ENCODE data around the gene ABCA9.

DNA sequence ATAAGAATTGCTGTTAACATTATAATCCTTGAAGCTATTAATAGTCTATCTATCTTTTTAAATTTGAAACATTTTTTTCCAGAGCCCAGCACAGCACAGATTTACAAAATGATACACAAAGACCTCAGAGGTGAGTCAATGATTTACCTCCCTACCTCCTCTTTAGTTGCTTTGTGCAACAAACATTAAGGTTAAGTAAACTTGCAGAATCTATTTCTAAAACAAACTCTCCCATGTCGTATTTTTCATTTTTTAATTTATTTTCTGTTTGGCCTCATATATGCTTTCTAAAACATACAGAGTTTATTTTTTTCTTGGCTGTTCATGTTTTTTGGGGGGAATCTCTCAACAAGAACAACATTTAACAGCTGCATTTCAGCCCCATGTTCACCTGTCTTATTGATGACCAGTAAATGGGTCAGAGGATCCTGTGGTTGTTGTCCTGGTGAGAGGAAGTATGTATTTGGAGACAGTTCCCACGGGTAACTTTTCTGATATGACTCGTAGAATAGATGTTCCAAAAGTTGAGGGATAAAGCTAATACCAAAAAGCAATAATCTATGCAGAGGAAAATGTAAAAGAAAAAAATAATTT, 42.6 kb downstream of the ABCA9 start:
- no peak for TF ChIP-seq POLR2A (IDR thresholded peaks at IDR 0.05)
- TF ChIP-seq, protein P1, sequence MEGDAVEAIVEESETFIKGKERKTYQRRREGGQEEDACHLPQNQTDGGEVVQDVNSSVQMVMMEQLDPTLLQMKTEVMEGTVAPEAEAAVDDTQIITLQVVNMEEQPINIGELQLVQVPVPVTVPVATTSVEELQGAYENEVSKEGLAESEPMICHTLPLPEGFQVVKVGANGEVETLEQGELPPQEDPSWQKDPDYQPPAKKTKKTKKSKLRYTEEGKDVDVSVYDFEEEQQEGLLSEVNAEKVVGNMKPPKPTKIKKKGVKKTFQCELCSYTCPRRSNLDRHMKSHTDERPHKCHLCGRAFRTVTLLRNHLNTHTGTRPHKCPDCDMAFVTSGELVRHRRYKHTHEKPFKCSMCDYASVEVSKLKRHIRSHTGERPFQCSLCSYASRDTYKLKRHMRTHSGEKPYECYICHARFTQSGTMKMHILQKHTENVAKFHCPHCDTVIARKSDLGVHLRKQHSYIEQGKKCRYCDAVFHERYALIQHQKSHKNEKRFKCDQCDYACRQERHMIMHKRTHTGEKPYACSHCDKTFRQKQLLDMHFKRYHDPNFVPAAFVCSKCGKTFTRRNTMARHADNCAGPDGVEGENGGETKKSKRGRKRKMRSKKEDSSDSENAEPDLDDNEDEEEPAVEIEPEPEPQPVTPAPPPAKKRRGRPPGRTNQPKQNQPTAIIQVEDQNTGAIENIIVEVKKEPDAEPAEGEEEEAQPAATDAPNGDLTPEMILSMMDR (IDR thresholded peaks at IDR 0.05): no peak
- TF ChIP-seq POLR2AphosphoS5 (IDR thresholded peaks at IDR 0.05): no peak
- TF ChIP-seq EP300 (IDR thresholded peaks at IDR 0.05; ENCODE audit: low read depth): no peak

All from transverse colon (tissue), 4 donors.